NCI-H748 (cell line): ENCODE measurements around the gene SLX9.

Experiments
- DNase-seq: peaks from one replicate; lab custom pipeline; 2025; ENCODE audit not compliant: unreplicated experiment; lab: John Stamatoyannopoulos, UW

SLX9 gene

GRCh38 chr21:44957047-44957831, 17.4 kb downstream of the SLX9 start:
- DNase-seq, result no peak

- no peak for DNase-seq
Measured at GRCh38 chr21:44957901-44958451, 18.1 kb downstream of the SLX9 start.

GRCh38 chr21:44958471-44959191, 18.8 kb downstream of the SLX9 start:
- DNase-seq, result no peak

- DNase-seq, result no peak
Measured at GRCh38 chr21:44959376-44960091, 19.7 kb downstream of the SLX9 start.

GRCh38 chr21:44960141-44961092, 20.6 kb downstream of the SLX9 start:
- no peak for DNase-seq

GRCh38 chr21:44962403-44962966, 22.7 kb downstream of the SLX9 start:
- no peak for DNase-seq

- no peak for DNase-seq
Measured at GRCh38 chr21:44964381-44964780, 24.6 kb downstream of the SLX9 start.

- DNase-seq, result no peak
Measured at GRCh38 chr21:44965251-44966022, 25.6 kb downstream of the SLX9 start.

GRCh38 chr21:44966135-44967081, 26.6 kb downstream of the SLX9 start:
- DNase-seq, result no peak

GRCh38 chr21:44967082-44968047, 27.5 kb downstream of the SLX9 start:
- no peak for DNase-seq

GRCh38 chr21:44969066-44969670, 29.3 kb downstream of the SLX9 start:
- DNase-seq, result no peak

- DNase-seq, result no peak
Measured at GRCh38 chr21:44969931-44970755, 30.3 kb downstream of the SLX9 start.

- no peak for DNase-seq
Measured at GRCh38 chr21:44970766-44971671, 31.2 kb downstream of the SLX9 start.

GRCh38 chr21:44971672-44971995, 31.8 kb downstream of the SLX9 start:
- no peak for DNase-seq

- DNase-seq, result no peak
Measured at GRCh38 chr21:44972301-44972814, 32.5 kb downstream of the SLX9 start.
